CD4-positive, alpha-beta T cell treated with Interleukin-2 at 100 ng/mL for 4 hours (primary cell): ENCODE data around the gene MRPL44.

Experiments used
- DNase-seq: peaks from one replicate; pipeline ENCODE4 v3.0.0-alpha.2; 2020; ENCODE audit warnings: low spot score

Gene MRPL44

GRCh38 chr2:224009605-224010315 is 52.5 kb downstream of the MRPL44 start:
- DNase-seq, result no peak

GRCh38 chr2:224011837-224012236 is 54.6 kb downstream of the MRPL44 start:
- no peak for DNase-seq

- DNase-seq, result no peak
Measured at GRCh38 chr2:224014336-224014735, 57.1 kb downstream of the MRPL44 start.

- DNase-seq, result no peak
Measured at GRCh38 chr2:224016963-224017362, 59.7 kb downstream of the MRPL44 start.
